Inferior parietal cortex (tissue), 1 donor: Measurements from ENCODE around the gene GALR1.
"Not testable (repeated sequence)": the region's sequence is repeated elsewhere in the genome, so short reads cannot be mapped to it uniquely, and the experiment has no call there.

ENCODE experiments used
- DNase-seq: peaks from one replicate; pipeline ENCODE4 v3.0.0-alpha.2; 2016; ENCODE audit errors: extremely low spot score

The GALR1 gene, protein sequence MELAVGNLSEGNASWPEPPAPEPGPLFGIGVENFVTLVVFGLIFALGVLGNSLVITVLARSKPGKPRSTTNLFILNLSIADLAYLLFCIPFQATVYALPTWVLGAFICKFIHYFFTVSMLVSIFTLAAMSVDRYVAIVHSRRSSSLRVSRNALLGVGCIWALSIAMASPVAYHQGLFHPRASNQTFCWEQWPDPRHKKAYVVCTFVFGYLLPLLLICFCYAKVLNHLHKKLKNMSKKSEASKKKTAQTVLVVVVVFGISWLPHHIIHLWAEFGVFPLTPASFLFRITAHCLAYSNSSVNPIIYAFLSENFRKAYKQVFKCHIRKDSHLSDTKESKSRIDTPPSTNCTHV

DNA sequence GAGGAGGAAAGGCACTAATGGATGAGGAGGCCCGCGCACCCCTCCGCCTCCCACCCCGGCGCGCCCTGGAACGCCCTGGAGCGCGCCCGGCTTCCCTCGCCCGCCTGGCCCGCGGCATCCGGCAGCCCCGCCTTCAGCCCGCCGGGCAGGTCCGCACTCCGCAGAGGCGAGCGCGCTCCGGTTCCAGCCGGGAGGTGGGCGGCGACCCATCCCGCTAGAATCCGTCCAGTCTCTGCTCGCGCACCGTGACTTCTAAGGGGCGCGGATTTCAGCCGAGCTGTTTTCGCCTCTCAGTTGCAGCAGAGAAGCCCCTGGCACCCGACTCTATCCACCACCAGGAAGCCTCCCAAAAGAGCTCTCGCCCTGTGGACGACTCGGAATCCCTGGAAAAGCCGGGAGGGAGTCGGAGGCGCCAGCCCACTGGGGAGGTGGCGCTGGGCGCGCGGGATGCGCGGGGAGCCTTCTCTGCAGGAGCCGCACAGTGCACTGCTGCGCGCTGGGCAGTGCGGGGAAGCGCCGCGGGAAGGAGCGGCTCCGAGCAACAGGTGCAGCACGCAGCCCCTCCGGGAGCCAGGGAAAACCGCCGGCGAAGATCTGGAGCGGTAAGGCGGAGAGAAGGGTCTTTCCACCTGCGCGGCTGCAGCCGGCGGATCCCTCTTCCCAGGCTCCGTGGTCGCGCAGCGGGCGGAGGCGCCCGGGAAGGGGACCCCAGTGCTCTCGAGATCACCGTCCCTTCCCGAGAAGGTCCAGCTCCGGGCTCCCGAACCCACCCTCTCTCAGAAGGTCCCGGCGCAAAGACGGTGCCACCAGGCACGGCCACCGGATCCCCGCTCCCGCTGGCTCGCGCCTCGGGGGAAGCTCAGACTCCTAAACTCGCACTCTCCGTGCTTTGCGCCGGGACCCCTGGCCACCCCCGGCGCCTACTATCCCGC, at the start of gene GALR1:
TSS of gene GALR1 (plus strand) at position 280 of the 932 bp plus-strand sequence. CDS start 701 bp downstream, outside the sequence.
- DNase-seq, result no peak

DNA sequence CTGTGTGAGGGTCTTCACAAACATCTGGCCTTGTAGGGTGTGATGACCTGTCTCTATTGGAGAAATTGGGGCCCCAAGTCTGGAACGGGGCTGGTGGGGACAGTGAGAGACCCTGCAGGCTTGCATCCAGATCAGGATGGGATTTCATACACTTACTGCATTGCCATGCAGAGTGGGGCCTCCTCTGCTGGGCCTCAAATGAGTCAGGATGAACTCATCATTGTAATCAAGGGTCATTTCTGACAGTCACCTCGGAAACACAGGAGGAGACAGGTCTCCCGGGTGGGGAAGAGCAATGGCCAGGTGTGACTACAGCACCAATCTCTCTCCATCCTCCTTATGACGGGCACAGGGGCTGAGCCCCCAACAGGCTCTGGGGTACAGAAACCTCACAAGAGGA, 48.1 kb upstream of the GALR1 start:
- no peak for DNase-seq

DNA sequence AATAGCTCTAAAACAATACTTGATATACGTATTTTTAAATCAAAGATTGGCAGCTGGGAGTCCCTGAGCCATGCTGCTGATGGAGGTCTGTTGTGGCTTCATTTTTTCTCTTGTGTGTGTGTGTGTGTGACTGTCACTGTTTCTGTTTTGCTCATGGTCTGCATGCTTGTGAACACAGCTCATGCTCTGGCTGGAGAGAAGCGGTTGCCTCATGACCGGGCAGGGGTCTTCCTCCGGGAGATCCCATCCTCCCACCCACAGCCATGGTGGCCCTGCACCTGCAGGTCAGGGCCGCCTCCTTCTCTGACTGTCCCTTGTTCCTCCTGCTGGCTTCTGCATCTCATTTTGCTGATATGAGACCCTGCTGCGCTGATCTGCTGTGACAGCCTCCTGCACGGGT, 47.3 kb upstream of the GALR1 start:
- DNase-seq, result no peak

DNA sequence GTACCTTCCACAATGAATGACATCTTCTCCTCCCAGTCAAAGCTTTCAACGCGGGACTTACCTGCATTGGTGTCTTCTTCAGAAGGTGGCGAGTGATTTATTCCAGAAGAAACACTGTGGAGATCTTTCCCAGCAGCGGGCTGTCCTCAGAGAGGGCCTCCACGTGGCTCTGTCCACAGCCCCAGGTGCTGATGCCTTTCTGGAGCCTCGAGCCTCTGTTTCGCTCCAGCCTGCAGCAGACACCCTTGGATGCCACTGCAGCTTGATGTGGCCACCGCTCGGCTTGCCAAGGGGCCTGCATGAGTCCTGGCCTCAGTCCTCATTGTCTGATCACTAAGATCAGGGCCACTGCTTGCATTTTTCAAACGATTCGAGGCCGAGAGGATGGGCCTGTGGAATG, 46.6 kb upstream of the GALR1 start:
- no peak for DNase-seq

DNA sequence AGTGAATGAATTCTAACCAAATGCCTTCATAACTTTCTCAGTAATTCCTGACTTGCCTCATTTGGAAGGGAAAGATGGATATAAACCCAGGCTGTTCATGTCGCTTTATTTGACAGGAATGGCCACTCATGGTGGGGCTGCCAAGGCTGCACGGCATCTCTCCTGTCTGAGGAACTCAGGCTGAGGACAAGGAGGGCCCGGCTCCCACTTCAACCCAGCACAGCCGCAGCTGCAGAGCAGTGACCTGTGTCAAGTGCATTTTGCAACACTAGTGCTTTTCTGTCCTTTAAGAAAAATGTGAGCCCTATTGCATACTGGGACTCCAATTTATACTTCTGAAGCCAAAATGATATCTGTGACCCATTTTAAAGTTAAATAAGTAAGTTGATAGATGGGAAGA, 45.8 kb upstream of the GALR1 start:
- no peak for DNase-seq

DNA sequence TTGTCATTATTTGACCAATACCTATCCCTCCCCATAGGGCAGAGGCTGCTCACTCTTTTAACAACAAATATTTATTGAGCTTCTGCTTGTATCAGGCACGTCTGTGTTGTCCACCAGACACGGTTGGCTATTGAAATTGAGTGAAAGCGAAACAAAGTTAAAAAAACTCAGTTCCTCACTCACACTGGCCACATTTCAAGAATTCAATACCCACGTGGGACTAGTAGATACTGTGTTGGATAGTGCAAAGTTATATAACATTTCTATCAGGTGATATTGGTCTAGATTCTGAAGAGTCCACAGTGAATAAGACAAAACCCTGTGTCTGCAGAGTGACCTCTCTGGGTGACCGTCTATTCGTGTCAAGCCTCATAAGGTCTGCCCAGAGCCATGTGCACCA, 43.9 kb upstream of the GALR1 start:
- DNase-seq, result no peak

DNA sequence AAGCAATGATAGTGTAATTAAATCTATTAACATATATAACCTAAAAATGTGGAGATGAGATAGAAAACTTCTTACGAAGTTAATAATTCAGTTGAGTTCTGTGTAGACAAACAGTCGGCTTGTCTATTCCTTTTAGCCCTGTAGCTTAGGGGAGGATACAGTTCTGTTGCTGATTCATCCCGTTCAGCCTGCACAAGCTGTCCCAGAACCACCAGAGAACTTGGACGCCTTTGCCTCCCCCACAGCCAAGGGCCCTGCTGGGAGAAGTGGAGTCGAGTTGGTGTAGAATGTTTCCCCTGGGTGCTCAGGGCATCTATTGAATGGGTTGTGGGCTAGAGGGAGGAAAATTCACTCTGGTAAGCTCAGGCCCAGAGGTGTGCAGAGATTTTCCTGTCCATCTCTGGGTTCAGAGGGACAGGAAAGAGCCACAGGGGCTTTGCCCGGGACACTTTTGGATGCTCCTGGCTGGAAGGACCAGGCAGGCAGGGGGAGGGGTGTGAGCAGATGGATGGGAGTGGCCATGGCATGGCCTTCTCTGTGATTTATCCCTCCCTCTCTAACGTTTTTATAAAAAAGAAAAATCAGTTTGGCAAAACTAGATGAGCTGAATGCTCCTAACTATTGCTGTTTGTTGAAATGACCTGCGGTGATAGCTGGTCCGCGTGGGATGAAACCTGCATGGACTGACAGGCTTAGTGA, 42.8 kb upstream of the GALR1 start:
- DNase-seq, result no peak

DNA sequence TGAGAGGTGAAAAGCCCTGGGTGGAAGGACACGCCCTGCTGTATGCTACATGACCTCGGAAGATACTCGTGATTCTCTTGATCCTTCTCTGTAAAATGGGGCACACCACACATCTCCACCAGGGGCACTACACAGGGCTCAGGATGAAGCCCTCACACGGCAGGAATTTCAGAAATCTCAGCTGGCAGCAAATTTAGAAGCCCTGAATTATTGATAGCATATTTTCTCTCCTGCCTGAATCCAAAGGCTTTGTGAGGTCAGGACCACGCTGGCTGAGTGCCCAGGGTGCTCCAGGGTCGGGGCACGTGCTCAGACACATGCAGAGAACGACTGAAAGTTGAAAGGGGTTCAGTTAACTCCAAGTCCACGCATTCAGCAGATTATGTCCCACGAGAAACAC, 42.1 kb upstream of the GALR1 start:
- peak; percentile 23 for DNase-seq

DNA sequence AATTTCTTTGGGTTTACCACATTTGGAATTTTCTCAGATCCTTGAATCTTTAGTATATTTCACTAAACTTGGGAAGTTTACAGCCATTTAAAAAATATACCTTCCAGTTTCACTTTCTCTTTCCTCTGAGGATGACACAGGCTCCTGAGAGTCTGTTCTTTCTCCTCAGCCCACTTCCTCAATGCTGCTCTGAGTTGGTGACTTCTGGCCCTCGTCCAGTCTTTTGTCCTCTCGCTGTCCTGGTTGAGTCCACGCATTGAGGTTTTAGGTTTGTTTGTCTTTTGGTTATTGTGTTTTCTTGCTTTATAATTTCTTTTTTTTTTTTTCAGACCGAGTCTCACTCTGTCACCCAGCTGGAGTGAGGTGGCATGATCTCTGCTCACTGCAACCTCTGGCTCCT, 40.7 kb upstream of the GALR1 start:
- no peak for DNase-seq

DNA sequence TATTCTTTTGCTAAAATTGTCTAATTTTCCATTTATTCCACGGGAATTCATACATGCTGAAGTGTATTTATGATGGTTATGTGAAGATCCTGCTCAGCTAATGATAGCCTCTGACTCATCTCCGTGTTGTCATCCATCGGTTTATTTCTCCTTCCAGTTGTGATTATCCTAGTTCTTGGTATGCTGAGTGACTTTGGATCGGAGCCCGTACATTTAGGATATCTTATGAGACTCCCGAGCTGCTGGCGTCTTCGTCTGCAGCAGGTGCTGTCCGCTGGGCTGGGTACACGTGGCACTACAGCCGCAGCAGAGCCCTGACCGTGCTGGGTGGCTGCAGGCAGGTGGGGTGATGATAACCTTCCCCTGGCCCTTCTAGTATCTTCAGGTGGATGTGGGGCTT, 40.1 kb upstream of the GALR1 start:
- no peak for DNase-seq

DNA sequence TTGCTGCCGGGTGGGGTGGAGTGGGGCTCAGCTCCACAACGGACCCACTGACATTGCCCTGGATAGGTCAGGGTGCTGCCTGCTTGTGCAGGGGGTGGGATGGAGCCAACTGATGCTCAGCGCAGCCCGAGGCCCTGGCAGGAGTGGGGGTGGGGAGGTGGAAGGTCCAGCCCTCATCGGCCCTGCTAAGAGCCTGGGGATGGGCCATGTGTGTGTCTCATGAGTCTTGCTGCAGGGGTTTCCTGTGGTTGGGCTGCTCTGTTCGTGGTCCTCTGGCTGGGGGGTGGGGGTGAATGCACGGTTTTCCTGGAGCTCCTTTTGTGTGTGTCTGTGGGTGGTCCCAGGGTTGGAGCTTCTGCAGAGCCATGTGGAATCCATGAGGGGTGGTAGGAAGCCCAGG, 39.4 kb upstream of the GALR1 start:
- DNase-seq, result no peak

DNA sequence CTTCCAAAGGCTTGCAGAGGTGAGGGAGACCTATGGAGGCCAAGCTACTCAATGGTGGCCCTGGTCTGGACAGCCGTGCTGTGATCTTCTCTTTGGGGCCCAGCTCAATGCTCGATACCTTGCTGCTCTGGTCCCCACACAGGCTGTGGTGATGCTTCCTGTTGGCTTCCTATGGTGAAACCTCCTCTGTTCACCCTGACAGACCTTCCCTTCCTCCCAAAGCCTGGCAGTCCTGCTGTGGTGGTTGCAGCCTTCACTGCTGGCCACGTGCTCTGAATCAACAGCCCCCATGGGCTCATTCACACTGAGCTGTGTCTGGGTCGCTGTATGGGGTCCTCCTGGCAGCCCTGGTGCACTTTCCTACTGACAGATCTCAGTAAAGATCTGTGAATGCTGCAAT, 31.0 kb upstream of the GALR1 start:
- DNase-seq, result no peak

DNA sequence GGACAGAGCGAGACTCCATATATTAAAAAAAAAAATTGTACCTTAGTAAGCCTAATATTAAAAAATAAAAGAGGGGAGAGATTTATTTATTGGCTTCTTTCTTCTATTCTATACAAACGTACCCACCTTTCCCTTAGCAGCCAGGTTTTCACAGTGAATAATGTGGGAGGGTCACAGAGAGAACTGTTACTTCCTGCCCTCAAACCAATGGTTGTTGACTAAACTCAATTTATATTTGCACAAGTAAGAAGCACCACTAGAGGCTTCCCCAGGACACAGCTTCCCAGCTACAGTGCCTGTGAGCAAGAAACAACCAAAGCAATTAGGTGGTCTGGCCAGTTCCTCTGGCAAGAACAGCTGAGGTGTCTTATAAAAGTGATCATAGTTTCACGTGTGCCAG, 28.9 kb upstream of the GALR1 start:
- no peak for DNase-seq

DNA sequence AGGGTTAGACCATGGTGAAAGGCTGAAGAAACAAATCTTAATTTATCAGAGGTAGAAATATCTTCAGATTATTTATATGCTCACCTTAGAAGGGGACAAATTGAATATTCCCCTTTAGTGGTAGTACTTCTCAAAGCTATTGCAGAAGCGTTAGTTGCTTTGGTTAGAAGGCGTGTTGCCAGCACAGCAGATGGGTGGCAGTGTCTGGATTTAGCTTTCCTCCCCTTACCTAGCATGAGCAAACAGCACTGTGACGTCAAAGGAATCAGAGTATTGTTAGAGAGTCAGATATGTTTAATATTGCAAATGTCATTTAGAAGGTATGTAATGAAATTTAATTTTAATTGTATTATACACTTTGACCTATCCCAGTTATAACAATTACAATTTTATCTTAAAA, 27.2 kb upstream of the GALR1 start:
- DNase-seq, result no peak

DNA sequence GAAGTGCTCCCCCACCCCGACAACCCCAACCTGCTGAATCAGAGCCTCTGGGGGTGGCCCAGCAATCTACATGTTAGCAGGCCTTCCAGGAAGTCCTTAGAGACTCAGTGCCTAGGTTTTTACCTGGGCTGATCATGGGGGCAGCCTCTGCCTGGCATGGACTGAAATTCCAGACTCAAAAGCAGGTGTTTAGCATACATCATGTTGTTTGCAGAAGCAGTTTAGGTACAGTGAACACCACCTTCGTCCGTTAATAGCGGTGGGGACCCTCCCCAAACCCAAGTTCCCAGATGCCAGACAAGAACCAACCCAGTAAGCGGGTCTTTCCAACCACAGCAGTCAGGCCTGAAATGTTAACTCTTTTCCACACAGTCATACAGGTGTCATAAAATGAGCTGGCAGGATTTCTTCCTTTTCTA, 26.4 kb upstream of the GALR1 start:
- DNase-seq, result no peak

DNA sequence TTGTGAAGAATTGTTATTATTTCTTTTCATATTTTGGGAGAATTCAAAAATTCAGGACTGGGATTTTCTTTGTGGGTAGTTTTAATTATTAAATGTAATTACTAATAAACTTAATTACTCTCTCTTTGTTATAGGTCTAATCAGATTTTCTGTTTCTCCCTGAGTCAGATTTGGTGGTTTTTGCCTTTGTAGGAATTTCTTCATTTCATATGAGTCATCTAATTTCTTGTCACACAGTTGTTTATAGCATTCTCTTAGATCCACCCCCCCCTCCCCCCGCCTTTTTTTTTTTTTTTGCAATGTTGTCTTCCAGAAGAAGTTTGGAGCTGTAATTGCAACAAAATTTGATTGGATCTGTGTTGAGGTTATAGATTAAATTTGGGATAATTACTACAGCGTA, 26.0 kb upstream of the GALR1 start:
- no peak for DNase-seq

DNA sequence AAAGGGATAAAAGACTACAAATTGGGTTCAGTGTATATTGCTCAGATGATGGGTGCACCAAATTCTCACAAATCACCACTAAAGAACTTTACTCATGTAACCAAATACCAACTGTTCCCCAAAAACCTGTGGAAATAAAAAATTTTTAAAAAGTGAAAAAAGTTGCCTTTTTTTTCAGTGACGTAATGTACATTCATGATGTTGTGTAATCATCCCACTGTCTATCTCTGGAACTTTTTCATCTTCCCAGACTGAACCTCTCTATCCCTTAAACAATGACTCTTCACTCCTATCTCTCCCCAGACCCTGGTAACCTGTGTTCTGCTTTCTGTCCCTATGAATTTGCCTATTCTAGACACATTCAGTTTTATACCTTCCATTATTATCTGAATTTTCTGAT, 19.0 kb upstream of the GALR1 start:
- DNase-seq, result no peak

DNA sequence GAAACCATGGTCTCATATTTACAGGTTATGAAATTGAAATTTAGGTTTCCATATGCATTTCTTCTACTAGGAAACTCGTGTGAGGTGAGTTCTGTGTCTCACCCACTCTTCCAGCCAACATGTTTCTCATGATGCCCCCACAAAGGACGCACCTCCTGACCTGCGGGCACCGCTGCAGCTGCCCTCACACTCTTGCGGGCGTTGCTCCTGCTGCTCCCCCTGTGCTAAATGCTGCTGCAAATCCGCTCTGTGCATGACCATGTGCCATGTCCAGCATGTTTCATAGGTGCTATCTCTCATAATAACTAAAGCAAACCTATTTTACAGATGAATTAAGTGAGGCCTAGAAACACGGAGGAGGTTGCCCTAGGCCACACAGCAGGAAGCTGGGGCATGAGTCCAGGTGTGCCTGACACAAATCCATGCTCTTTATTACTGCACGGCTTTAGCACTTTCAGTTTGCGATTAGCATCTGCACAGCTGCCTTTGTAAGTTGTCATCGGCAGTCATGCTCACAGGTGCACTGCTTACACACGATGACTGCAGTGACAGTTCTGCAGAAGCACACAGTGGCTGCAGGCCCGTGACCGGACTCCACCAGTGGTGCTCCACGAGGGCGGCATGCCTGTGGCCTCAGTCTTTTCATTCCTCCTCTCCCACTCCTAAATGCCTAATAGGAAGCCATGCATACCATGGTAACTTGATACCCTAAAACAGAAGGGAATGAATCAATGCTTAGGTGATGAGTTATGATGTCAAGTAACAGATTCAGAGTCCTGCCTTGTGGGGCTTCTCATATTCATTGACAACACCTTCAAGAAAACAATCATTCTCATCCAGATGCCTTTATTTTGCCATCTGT, 14.9 kb upstream of the GALR1 start:
- no peak for DNase-seq

DNA sequence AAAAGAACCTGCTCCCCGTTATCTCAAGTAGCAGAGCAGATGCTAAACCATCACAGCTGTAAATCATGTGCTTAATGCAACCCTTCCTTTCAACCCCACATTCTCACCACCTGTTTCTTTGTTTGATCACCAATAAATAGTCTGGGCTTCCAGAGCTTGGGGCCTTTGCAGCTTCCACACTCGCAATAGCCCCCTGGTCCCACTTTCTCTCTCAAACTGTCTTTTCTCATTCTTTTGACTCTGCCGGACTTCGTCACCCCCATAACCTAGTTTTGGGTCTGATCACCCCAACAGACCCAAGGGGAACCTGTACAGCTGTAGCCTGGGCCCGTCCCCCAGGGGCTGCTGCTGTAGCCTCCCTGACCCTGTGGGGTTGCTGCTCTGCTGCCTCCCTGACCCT, 10.4 kb upstream of the GALR1 start:
- not testable (repeated sequence) for DNase-seq

DNA sequence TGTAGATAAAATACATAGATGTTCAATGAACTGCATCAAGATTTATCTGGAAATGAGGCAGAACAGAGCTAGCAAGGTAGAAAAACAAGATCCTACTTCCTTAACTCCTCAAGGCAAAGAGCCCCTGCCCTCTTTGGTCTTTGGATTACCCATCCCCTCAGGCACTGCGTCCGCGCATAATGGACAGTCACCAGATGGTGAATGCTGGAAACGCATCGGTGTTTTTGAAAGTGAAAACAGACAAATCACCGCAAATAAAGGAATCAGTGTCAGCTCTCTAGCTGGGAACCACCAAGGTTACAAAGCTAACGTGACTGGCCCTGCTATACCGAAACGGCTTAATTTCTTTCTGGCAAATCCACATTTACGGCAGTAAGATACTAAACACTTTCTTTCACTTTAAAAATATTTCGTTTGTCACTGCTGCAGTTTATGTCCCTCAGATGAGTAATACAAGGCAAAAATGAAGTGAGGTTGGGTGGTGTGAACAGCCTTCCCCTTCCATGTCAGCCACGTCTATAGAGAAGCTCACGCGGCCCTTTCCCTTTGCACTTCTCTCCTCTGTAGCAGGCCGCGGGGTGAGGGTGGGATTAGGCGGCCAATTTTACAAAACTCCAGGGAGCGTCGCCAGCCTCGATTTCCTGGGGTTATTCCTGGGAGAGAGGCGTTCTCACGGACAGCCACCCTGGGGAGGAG, 627 bp upstream of the GALR1 start:
- DNase-seq, result no peak

DNA sequence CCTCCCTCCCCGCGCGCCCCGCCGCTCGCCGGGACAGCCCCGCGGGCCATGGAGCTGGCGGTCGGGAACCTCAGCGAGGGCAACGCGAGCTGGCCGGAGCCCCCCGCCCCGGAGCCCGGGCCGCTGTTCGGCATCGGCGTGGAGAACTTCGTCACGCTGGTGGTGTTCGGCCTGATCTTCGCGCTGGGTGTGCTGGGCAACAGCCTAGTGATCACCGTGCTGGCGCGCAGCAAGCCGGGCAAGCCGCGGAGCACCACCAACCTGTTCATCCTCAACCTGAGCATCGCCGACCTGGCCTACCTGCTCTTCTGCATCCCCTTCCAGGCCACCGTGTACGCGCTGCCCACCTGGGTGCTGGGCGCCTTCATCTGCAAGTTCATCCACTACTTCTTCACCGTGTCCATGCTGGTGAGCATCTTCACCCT, 865 bp downstream of the GALR1 start:
- no peak for DNase-seq
